ENCODE measurements around the gene PNMA6E.

DNA sequence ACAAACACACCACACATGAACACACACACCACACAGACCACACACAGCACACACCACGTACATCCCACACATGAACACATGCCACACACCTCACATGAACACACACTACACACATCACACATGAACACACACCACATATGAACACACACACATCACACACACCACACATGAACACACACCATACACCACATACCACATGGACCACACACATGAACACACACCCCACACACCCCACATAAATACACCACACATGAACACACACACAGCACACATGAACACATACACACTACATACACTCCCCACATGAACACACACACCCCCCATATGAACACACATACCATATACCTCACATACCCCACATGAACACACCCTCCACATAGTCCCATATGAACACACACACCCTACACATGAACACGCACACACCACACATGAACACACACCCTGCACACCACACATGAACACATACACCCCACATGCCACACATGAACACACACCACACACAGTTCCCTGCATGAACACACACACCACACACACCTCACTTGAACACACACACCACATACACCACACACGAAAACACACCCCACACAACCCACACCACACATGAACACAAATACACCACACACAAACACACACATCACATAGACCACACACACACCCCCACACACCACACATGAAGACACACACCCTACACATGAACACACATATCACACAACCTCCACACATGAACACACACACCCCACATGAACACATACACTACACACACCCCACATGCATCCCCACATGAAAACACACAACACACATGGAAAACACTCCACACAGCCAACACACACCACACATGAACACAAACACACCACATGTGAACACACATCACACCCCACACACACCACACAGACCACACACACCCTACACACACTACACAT, 18.3 kb downstream of the PNMA6E start:
- TF ChIP-seq GATA2 (IDR thresholded peaks at IDR 0.05; ENCODE audit: low read depth, low read length) (no peak), GATA3 (IDR thresholded peaks at IDR 0.05; ENCODE audit: low read depth, low read length) (no peak)

Data from SH-SY5Y (cell line).